Activated CD8-positive, alpha-beta memory T cell treated with anti-CD3 and anti-CD28 coated beads for 24 hours (primary cell): ENCODE data around the gene MYO1G.
A peak's percentile ranks its signal among the peaks of the same experiment; 100 is the strongest.
"Not testable (repeated sequence)": the region's sequence is repeated elsewhere in the genome, so short reads cannot be mapped to it uniquely, and the experiment has no call there.

Source experiments
- DNase-seq: peaks from one replicate; pipeline ENCODE4 v3.0.0-alpha.2; 2020

Gene MYO1G

GRCh38 chr7:44998153-44998871, 19.5 kb upstream of the MYO1G start:
- DNase-seq = no peak

- DNase-seq = no peak
These were observed 17.0 kb upstream of the MYO1G start for GRCh38 chr7:44995555-44996493.

DNA sequence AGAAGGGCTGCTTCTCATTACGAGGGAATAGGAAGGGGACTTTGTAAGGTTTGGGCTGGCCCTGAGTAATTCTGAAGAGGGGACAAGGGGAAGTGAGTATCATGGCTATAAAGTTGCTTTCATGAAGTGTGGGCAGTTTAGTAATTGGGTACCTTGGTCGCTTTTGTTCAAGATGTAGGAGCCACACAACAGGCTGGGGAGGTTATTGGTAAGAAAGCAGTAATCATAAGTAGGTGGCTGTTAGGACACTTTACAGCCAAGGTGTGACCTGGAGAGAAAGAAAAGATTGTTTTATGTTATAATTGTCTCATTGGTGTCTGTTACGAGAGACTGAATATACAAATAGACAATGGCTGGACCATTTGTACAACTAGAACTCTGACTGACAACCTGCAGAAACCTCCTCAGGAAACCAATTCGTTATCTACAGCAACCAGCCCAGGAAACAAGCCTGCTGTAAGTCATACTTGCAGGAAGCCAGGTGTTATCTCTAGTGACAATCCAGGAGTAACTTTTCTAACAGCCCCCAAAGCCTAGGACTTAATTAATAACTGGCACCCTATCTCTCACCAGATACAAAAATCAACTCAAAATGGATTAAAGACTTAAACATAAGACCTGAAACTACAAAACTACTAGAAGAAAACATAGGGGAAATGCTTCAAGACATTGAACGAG, 16.2 kb upstream of the MYO1G start:
- DNase-seq = no peak

DNA sequence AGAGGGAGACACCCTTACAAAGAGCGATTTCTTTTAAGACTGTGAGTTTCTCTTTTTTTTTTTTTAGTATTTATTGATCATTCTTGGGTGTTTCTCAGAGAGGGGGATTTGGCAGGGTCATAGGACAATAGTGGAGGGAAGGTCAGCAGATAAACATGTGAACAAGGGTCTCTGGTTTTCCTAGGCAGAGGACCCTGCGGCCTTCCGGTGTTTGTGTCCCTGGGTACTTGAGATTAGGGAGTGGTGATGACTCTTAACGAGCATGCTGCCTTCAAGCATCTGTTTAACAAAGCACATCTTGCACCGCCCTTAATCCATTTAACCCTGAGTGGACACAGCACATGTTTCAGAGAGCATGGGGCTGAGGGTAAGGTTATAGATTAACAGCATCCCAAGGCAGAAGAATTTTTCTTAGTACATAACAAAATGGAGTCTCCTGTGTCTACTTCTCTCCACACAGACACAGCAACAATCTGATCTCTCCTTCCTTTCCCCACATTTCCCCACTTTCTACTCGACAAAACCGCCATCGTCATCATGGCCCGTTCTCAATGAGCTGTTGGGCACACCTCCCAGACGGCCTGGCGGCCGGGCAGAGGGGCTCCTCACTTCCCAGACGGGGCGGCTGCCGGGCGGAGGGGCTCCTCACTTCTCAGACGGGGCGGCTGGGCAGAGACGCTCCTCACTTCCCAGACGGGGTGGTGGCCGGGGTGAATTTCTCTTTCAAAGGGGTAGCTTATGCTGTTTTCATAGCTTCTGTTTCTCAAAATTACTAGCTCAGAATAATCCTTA, 13.4 kb upstream of the MYO1G start:
- DNase-seq = not testable (repeated sequence)

- DNase-seq = no peak
These were observed 11.6 kb upstream of the MYO1G start for GRCh38 chr7:44990109-44991023.

GRCh38 chr7:44989132-44989531, 10.3 kb upstream of the MYO1G start:
- DNase-seq = no peak

DNA sequence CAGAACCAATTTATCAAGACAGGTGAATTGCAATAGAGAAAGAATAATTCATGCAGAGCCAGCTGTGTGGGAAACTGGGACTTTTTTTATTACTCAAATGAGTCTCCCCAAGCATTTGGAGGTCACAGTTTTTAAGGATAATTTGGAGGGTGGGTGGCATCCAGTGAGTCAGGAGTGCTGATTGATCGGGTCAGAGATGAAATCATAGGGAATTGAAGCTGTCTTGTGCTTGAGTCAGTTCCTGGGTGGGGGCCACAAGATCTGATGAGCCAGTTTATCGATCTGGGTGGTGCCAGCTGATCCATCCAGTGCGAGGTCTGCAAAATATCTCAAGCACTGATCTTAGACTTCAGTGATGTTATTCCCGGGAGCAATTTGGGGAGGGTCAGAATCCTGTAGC, 9.9 kb upstream of the MYO1G start:
- DNase-seq = no peak

- no peak for DNase-seq
These were observed 9.2 kb upstream of the MYO1G start for GRCh38 chr7:44987996-44988395.

DNA sequence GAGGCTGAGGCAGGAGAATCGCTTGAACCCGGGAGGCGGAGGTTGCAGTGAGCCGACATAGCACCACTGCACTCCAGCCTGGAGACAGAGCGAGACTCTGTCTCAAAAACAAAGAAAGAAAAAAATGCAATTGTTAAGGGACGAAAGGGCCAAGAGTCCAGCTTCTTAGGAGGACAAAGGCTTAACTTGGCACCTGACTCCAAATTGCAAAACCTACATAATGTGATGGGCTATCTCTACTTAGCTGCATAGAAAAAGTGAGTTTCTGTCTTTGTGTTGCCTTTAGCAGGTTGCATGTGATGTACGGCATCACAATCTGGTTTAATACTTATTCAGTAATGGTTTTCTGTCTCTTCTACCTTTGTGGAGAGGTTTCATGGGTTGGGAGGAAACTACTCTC, 8.6 kb upstream of the MYO1G start:
- DNase-seq = no peak

- peak; percentile 99 for DNase-seq
These were observed 7.6 kb upstream of the MYO1G start for GRCh38 chr7:44986218-44987053.

- no peak for DNase-seq
These were observed 7.0 kb upstream of the MYO1G start for GRCh38 chr7:44985900-44986217.

- DNase-seq = peak; percentile 70
These were observed 6.3 kb upstream of the MYO1G start for GRCh38 chr7:44985033-44985695.

- no peak for DNase-seq
These were observed 5.6 kb upstream of the MYO1G start for GRCh38 chr7:44984478-44984758.

DNA sequence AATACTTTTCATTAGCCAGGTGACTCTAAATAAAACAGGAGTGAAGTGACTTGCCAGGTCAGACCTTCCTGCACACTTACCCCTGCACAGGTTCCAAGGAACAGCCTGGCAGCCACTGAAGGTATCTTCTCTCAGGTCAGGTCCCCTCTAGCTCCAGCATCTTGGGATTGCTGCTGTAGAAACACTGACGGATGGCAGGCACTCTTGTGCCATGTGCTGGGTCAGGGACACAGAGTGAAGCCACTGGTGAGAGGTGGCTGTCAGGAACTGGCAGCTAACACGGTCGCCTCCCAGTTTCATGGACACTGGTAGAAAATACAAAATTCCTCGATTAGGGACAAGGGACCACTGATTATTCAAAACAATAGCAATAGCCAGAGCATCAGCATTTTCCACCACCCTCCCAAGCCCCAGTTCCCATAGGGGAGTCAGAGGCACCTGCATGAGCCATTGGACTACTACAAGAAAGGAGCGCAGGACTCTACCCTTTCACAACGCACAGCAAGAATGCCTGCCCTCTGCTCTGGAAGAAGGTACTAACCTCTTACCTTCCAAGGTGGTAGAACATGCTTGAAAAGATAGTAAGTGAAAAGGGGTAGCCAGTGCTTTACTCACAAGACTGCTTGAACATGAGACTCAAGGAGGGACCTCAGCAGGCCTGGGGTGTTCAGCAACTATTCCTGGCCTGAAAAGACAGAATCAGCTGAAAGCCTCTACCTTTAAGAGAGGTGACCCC, 5.1 kb upstream of the MYO1G start:
- peak; percentile 62 for DNase-seq

GRCh38 chr7:44982970-44983369, 4.2 kb upstream of the MYO1G start:
- no peak for DNase-seq

GRCh38 chr7:44982535-44982923, 3.7 kb upstream of the MYO1G start:
- no peak for DNase-seq

DNA sequence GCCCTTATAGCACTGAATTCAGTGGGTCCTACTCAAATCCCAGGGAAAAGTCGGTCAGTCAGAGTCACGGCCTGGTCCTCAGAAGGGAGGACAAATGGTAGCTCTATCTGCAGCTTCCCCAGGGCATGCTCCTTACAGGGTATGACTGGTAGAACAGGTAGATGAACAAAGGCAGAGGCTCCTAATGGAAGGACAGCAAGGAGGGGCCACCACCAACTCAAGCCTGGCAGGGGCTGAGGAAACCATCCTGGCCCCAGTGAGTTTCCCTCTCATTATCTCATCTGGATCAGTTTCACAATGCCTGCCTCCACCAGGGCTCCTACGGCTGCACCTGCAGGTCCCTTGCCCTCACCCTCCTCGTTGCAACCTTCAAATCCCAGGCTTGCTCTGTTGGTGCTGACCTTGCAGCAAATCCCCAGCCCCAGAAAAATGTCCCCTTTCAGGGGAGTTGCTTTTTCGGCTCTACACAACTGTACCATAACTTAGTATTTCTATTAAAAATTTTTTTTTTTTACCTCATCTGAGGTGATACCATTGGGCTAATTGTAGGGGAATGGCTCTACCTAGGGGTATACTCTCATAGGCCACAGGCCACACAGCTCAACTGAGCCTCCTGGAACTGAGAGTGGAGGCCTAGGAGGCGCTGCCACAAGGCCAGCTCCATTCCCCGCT, 2.4 kb upstream of the MYO1G start:
- DNase-seq = peak; percentile 85

- peak; percentile 85 for DNase-seq
These were observed 1.7 kb upstream of the MYO1G start for GRCh38 chr7:44980393-44981034.
